T-helper 2 cell treated with Interferon-gamma antibody and Interleukin-4, amounts not matched to agents 5 μg/mL and 100 μg/mL, for 36 hours (primary cell): Measurements from ENCODE around the gene SDR39U1.

Experiments
- DNase-seq: peaks from one replicate; pipeline ENCODE4 v3.0.0; 2021; ENCODE audit warnings: low spot score
- H3K27ac Mint-ChIP-seq: one replicate; pipeline ENCODE4 v1.8.0; 2021; ENCODE audit warnings: mild to moderate bottlenecking, mixed read lengths
- H3K27me3 Mint-ChIP-seq: one replicate; pipeline ENCODE4 v1.8.0; 2021; ENCODE audit warnings: low read depth, mixed read lengths
- H3K36me3 Mint-ChIP-seq: one replicate; pipeline ENCODE4 v1.8.0; 2021; ENCODE audit warnings: low read depth, mixed read lengths
- H3K4me1 Mint-ChIP-seq: one replicate; pipeline ENCODE4 v1.8.0; 2021; ENCODE audit warnings: low read depth, mixed read lengths
- H3K4me3 Mint-ChIP-seq: one replicate; pipeline ENCODE4 v1.8.0; 2022; ENCODE audit warnings: mild to moderate bottlenecking, moderate library complexity, mixed read lengths
- H3K9me3 Mint-ChIP-seq: one replicate; pipeline ENCODE4 v1.8.0; 2021; ENCODE audit warnings: mixed read lengths

SDR39U1 gene

GRCh38 chr14:24428628-24429394 lies 13.8 kb downstream of the SDR39U1 start:
- peak overlapping the region; percentile 92 for H3K4me3 Mint-ChIP-seq
- no peaks in the 10 kb centered on the region for H3K27me3 Mint-ChIP-seq
- no peak for DNase-seq
- peaks cover 24% of the 10 kb centered on the region for H3K36me3 Mint-ChIP-seq
- no peaks in the 10 kb centered on the region for H3K9me3 Mint-ChIP-seq
- H3K4me1 Mint-ChIP-seq: peaks cover 42% of the 10 kb centered on the region
- peak overlapping the region; percentile 98 for H3K27ac Mint-ChIP-seq

- Mint-ChIP-seq H3K9me3 (no peaks in the 10 kb centered on the region), H3K27me3 (no peaks in the 10 kb centered on the region), H3K4me3 (peak overlapping the region; percentile 34), H3K36me3 (peaks cover 14% of the 10 kb centered on the region), H3K4me1 (peaks cover 40% of the 10 kb centered on the region), H3K27ac (peak overlapping the region; percentile 82)
- no peak for DNase-seq
These were observed 14.8 kb downstream of the SDR39U1 start for GRCh38 chr14:24427537-24428508.

- no peaks in the 10 kb centered on the region for H3K9me3 Mint-ChIP-seq
- DNase-seq: no peak
- peaks cover 39% of the 10 kb centered on the region for H3K4me1 Mint-ChIP-seq
- H3K4me3 Mint-ChIP-seq: no peak overlapping the region
- no peaks in the 10 kb centered on the region for H3K27me3 Mint-ChIP-seq
- peaks cover 11% of the 10 kb centered on the region for H3K36me3 Mint-ChIP-seq
- no peak overlapping the region for H3K27ac Mint-ChIP-seq
These were observed 15.6 kb downstream of the SDR39U1 start for GRCh38 chr14:24426912-24427536.

GRCh38 chr14:24426150-24426911 lies 16.2 kb downstream of the SDR39U1 start:
- Mint-ChIP-seq H3K36me3 (peaks cover 4% of the 10 kb centered on the region), H3K4me1 (peaks cover 33% of the 10 kb centered on the region), H3K27ac (peak overlapping the region; percentile 67), H3K9me3 (no peaks in the 10 kb centered on the region), H3K27me3 (no peaks in the 10 kb centered on the region), H3K4me3 (no peak overlapping the region)
- no peak for DNase-seq

- no peak overlapping the region for H3K4me3 Mint-ChIP-seq
- DNase-seq: no peak
- no peaks in the 10 kb centered on the region for H3K36me3 Mint-ChIP-seq
- no peaks in the 10 kb centered on the region for H3K9me3 Mint-ChIP-seq
- H3K4me1 Mint-ChIP-seq: peaks cover 29% of the 10 kb centered on the region
- H3K27me3 Mint-ChIP-seq: no peaks in the 10 kb centered on the region
- H3K27ac Mint-ChIP-seq: no peak overlapping the region
These were observed 16.9 kb downstream of the SDR39U1 start for GRCh38 chr14:24425704-24426103.

GRCh38 chr14:24422694-24423601 lies 19.6 kb downstream of the SDR39U1 start:
- no peak for DNase-seq
- Mint-ChIP-seq H3K9me3 (no peaks in the 10 kb centered on the region), H3K4me1 (peaks cover 21% of the 10 kb centered on the region), H3K36me3 (no peaks in the 10 kb centered on the region), H3K27ac (no peak overlapping the region), H3K4me3 (no peak overlapping the region), H3K27me3 (peaks cover 13% of the 10 kb centered on the region)

- H3K27ac Mint-ChIP-seq: no peak overlapping the region
- no peak for DNase-seq
These were observed 20.3 kb downstream of the SDR39U1 start for GRCh38 chr14:24422261-24422660.

GRCh38 chr14:24418492-24418873 lies 24.1 kb downstream of the SDR39U1 start:
- DNase-seq: no peak
- Mint-ChIP-seq H3K4me3 (no peak overlapping the region), H3K27ac (no peak overlapping the region), H3K27me3 (peaks cover 13% of the 10 kb centered on the region), H3K9me3 (no peaks in the 10 kb centered on the region), H3K36me3 (no peaks in the 10 kb centered on the region), H3K4me1 (no peaks in the 10 kb centered on the region)

More at GRCh38 chr14:24422261-24422660, 20.3 kb downstream of the SDR39U1 start:
- Mint-ChIP-seq H3K36me3 (no peaks in the 10 kb centered on the region), H3K27me3 (peaks cover 13% of the 10 kb centered on the region), H3K9me3 (no peaks in the 10 kb centered on the region), H3K4me3 (no peak overlapping the region), H3K4me1 (peaks cover 17% of the 10 kb centered on the region)

- no peak for DNase-seq
- Mint-ChIP-seq H3K9me3 (no peaks in the 10 kb centered on the region), H3K27me3 (peaks cover 13% of the 10 kb centered on the region), H3K27ac (no peak overlapping the region), H3K36me3 (no peaks in the 10 kb centered on the region), H3K4me1 (no peaks in the 10 kb centered on the region), H3K4me3 (no peak overlapping the region)
These were observed 24.6 kb downstream of the SDR39U1 start for GRCh38 chr14:24417832-24418491.

GRCh38 chr14:24416932-24417619 lies 25.5 kb downstream of the SDR39U1 start:
- Mint-ChIP-seq H3K27me3 (peaks cover 13% of the 10 kb centered on the region), H3K4me3 (no peak overlapping the region), H3K27ac (no peak overlapping the region), H3K9me3 (no peaks in the 10 kb centered on the region), H3K36me3 (no peaks in the 10 kb centered on the region), H3K4me1 (no peaks in the 10 kb centered on the region)
- no peak for DNase-seq

- Mint-ChIP-seq H3K4me1 (no peaks in the 10 kb centered on the region), H3K9me3 (no peaks in the 10 kb centered on the region), H3K27ac (no peak overlapping the region), H3K4me3 (no peak overlapping the region), H3K36me3 (no peaks in the 10 kb centered on the region), H3K27me3 (peaks cover 14% of the 10 kb centered on the region)
- DNase-seq: no peak
These were observed 26.2 kb downstream of the SDR39U1 start for GRCh38 chr14:24416254-24416931.
